ENCODE data around the gene PPA2. TPM values are rescaled to one million over a fixed set of nuclear protein-coding genes. Genes with fewer than 3 reads are reported as not detected.
"Not testable (repeated sequence)": the region's sequence is repeated elsewhere in the genome, so short reads cannot be mapped to it uniquely, and the experiment has no call there.

PPA2 gene
- total and polyA plus RNA-seq, 7 donors, result 33.1 to 48.5 (median 41.7) TPM

DNA sequence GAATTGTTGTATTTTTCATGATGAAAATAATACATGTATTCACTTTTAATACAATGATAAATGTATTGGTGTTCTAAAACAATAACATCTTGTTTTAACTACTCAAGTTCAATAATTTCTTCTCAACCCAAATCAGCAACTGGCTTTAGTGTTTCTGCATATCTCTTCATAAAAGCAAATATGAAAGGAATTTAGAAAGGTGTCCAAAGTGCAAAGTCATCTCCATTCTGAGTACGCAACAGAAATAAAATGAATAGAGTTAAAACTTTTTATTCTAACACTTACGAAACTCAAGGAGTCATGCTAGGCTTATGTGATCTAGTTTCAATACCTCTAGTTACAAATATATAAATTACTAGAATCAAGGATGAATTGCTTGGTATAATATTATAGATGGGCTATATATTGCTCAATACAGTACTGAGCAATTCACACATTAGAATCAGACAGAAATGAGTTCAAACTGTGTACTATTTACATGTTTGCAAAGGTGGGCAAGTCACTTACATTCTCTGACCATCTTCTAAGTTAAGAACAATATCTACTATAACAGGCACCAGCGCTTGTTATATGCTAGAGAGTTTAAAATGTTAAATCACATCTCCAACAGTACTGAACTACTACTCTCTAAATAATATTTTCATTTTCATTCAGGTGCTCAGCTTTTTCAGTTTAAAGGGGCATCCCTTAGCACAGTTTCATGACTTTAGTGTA, 51.5 kb downstream of the PPA2 start:
- DNase-seq, result no peak
- intact Hi-C loops (cut with DNase I), result no loop called here

DNA sequence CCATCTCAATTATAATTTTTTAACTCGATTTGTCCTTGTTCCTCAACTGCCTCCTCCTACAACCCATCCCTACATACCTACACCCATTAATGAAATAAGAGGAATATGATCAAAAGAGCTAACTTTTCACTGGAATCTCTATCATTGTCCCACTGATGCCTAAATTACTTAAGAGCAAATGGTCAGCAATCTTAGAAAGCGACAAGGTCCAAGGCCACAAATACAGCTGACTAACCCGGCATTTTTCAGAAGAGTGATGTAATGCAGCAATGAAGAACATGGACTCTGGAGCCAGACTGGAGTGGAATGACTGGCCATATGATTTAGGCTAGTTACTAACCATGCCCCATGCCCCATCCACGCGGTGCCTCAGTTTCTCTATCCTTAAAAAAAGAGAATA, 56.2 kb downstream of the PPA2 start:
- no peak overlapping the region for H3K27ac ChIP-seq
- no peaks in the 10 kb centered on the region for H3K9me3 ChIP-seq
- intact Hi-C loops (cut with DNase I), result no loop called here
- DNase-seq (no peak), ATAC-seq (no peak)
- H3K27me3 ChIP-seq (ENCODE audit: insufficient read depth in 3 of 3, low read length in 2 of 3), result no peaks in the 10 kb centered on the region
- H3K4me1 ChIP-seq, result no peaks in the 10 kb centered on the region
- TF ChIP-seq, protein P1, sequence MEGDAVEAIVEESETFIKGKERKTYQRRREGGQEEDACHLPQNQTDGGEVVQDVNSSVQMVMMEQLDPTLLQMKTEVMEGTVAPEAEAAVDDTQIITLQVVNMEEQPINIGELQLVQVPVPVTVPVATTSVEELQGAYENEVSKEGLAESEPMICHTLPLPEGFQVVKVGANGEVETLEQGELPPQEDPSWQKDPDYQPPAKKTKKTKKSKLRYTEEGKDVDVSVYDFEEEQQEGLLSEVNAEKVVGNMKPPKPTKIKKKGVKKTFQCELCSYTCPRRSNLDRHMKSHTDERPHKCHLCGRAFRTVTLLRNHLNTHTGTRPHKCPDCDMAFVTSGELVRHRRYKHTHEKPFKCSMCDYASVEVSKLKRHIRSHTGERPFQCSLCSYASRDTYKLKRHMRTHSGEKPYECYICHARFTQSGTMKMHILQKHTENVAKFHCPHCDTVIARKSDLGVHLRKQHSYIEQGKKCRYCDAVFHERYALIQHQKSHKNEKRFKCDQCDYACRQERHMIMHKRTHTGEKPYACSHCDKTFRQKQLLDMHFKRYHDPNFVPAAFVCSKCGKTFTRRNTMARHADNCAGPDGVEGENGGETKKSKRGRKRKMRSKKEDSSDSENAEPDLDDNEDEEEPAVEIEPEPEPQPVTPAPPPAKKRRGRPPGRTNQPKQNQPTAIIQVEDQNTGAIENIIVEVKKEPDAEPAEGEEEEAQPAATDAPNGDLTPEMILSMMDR (IDR thresholded peaks at IDR 0.05), result no peak
- H3K36me3 ChIP-seq (ENCODE audit: insufficient read depth in 1 of 2, low read depth in 1 of 2), result peaks cover 0 to 13% of the 10 kb centered on the region in 2 donors
- WGBS, 3 donors, result 93 to 95% (median 94%) methylated on average over 5 of the region's 5 CpGs
- H3K4me3 ChIP-seq, result no peak overlapping the region

More for the DNA sequence above, 51.5 kb downstream of the PPA2 start:
- no peaks in the 10 kb centered on the region for H3K4me1 ChIP-seq
- peaks cover 2% of the 10 kb centered on the region for H3K9me3 ChIP-seq
- H3K4me3 ChIP-seq, result no peak overlapping the region
- no peak overlapping the region for H3K27ac ChIP-seq
- no peaks in the 10 kb centered on the region for H3K27me3 ChIP-seq (ENCODE audit: insufficient read depth in 3 of 3, low read length in 2 of 3)
- 64 to 80% (median 77%) methylated on average over 3 of the region's 3 CpGs for WGBS, 3 donors
- TF ChIP-seq, protein P1 (IDR thresholded peaks at IDR 0.05), result no peak
- no peak for ATAC-seq
- peaks cover 0 to 33% of the 10 kb centered on the region in 2 donors for H3K36me3 ChIP-seq (ENCODE audit: insufficient read depth in 1 of 2, low read depth in 1 of 2)

DNA sequence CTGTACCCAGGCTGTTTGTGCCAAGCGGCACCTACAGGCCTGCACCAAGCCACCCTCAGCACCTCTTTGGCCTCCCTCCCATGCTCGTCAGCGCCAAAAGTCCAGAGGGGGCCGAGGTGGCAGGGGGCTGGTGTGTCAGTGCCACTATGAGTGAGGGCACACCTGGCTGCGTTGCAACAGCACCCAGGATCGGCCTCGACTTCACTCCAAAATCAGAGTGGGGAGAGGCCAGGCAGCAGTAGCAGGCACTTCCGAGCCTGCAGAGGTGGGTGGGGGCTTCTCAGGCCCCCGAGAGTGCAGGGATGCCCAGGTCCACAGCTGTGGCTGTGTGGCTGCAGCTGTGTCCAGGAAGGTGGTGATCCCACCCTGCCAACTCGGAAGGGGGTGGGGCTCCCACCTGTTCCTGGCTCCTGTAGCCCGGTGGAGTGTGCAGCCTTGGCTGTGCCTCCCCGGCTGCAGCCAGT, 58.5 kb downstream of the PPA2 start:
- Histone ChIP-seq H3K27ac (no peak overlapping the region), H3K27me3 (ENCODE audit: insufficient read depth in 3 of 3, low read length in 2 of 3) (no peaks in the 10 kb centered on the region), H3K4me3 (no peak overlapping the region), H3K9me3 (peaks cover 4% of the 10 kb centered on the region), H3K36me3 (ENCODE audit: insufficient read depth in 1 of 2, low read depth in 1 of 2) (no peaks in the 10 kb centered on the region), H3K4me1 (no peaks in the 10 kb centered on the region)
- 79 to 88% (median 87%) methylated on average over 12 of the region's 12 CpGs for WGBS, 3 donors
- TF ChIP-seq, protein P1 (IDR thresholded peaks at IDR 0.05), result no peak
- DNase-seq (no peak), ATAC-seq (peak in 1 of 4 donors; percentile 16)
- intact Hi-C loops (cut with DNase I), result no loop called here

DNA sequence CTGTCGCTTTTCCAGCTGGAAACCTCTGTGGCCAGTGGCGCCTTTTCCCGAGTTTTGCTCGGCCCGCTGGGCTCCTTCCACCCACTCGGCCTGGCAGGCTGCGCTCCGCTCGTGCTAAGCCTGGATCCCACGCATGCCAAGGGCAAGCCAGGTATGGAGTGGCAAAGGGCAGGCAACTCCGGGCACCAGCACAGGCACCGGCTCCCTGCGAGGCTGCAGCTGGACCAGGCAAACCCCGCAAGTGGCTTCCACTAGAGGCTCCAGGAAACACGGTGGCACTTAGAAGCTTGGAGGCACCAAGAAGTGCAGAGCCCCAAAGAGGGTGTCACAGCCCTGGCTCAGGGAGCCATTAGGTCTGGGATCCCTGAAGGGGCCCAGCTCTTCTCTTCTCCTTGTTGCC, 59.5 kb downstream of the PPA2 start:
- Histone ChIP-seq H3K36me3 (ENCODE audit: insufficient read depth in 1 of 2, low read depth in 1 of 2) (no peaks in the 10 kb centered on the region), H3K27me3 (ENCODE audit: insufficient read depth in 3 of 3, low read length in 2 of 3) (no peaks in the 10 kb centered on the region), H3K4me1 (no peaks in the 10 kb centered on the region), H3K27ac (no peak overlapping the region), H3K9me3 (peaks cover 4% of the 10 kb centered on the region), H3K4me3 (no peak overlapping the region)
- TF ChIP-seq, protein P1 (IDR thresholded peaks at IDR 0.05), result no peak
- intact Hi-C loops (cut with DNase I), result no loop called here
- WGBS, 3 donors, result 54 to 79% (median 79%) methylated on average over 15 of the region's 15 CpGs
- DNase-seq (peak in 1 of 2 donors; percentile 50), ATAC-seq (no peak)

DNA sequence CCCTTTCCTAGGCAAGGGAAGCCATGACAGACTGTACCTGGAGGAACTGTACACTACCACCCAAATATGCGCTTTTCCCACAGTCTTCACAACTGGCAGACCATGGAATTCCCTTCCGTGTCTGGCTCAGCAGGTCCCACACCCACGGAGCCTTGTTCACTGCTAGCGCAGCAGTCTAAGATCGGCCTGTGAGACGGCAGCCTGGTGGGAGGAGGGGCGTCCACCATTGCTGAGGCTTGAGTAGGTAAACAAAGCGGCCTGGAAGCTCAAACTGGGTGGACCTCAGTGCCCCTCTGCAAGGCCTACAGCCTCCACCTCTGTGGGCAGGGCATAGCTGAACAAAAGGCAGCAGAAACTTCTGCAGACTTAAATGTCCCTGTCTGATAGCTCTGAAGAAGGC, 64.7 kb downstream of the PPA2 start:
- H3K27ac ChIP-seq; H3K27me3 ChIP-seq (ENCODE audit: insufficient read depth in 3 of 3, low read length in 2 of 3); DNase-seq; H3K4me3 ChIP-seq; intact Hi-C loops (cut with DNase I); H3K9me3 ChIP-seq; ATAC-seq; H3K4me1 ChIP-seq; H3K36me3 ChIP-seq (ENCODE audit: insufficient read depth in 1 of 2, low read depth in 1 of 2): not testable (repeated sequence)
- 96 to 98% (median 97%) methylated on average over 8 of the region's 8 CpGs for WGBS, 3 donors
